ENCODE results near the gene DSCAM.

Gene DSCAM

GRCh38 chr21:40842197-40842552 is 4.8 kb downstream of the DSCAM start:
- Histone ChIP-seq H3K27me3 (ENCODE audit: insufficient read depth, low read length, poor library complexity) (peaks cover 5% of the 10 kb centered on the region), H3K27ac (ENCODE audit: low read depth, low read length) (no peak overlapping the region)
- DNase-seq = no peak

GRCh38 chr21:40841524-40842196 is 5.3 kb downstream of the DSCAM start:
- no peak overlapping the region for H2BK15ac ChIP-seq (replicated peaks; ENCODE audit: low read depth)
- H3K27ac ChIP-seq (ENCODE audit: low read depth, low read length) = no peak overlapping the region
- no peaks in the 10 kb centered on the region for H3K79me1 ChIP-seq (ENCODE audit: low read length)
- H3K18ac ChIP-seq (ENCODE audit: low read length) = peak overlapping the region; percentile 19
- H2AK5ac ChIP-seq (ENCODE audit: low read length) = no peak overlapping the region
- H4K5ac ChIP-seq (ENCODE audit: low read length) = no peak overlapping the region
- H3K79me2 ChIP-seq (ENCODE audit: control insufficient read depth, insufficient read depth, low read length) = no peaks in the 10 kb centered on the region
- DNase-seq = peak; percentile 89
- H3K4me2 ChIP-seq (ENCODE audit: low read length) = peak overlapping the region; percentile 94
- no peak overlapping the region for H2BK120ac ChIP-seq (ENCODE audit: low read depth, low read length)
- peak overlapping the region; percentile 4 for H3K4me3 ChIP-seq (ENCODE audit: low read length)
- no peaks in the 10 kb centered on the region for H3K4me1 ChIP-seq (ENCODE audit: control insufficient read depth, low read depth, low read length)
- no peak overlapping the region for H2BK5ac ChIP-seq (ENCODE audit: low read length)
- peak overlapping the region; percentile 78 for H3K56ac ChIP-seq (ENCODE audit: low read length)
- no peaks in the 10 kb centered on the region for H3K36me3 ChIP-seq (ENCODE audit: control insufficient read depth, insufficient read depth, low read length)
- H3K9ac ChIP-seq (ENCODE audit: low read length) = peak overlapping the region; percentile 56
- no peak overlapping the region for H3K4ac ChIP-seq (ENCODE audit: low read depth, low read length)
- H3K27me3 ChIP-seq (ENCODE audit: insufficient read depth, low read length, poor library complexity) = peaks cover 4% of the 10 kb centered on the region
- H4K8ac ChIP-seq (ENCODE audit: low read depth, low read length) = no peak overlapping the region
- no CpG with 5 or more reads among the region's 39 CpGs for WGBS (ENCODE audit: extremely low coverage, insufficient coverage, low lambda C conversion rate)
- H3K23ac ChIP-seq (ENCODE audit: low read length) = no peak overlapping the region

More at GRCh38 chr21:40842197-40842552, 4.8 kb downstream of the DSCAM start:
- Histone ChIP-seq H3K56ac (ENCODE audit: low read length) (no peak overlapping the region), H3K23ac (ENCODE audit: low read length) (no peak overlapping the region), H3K9ac (ENCODE audit: low read length) (no peak overlapping the region), H4K8ac (ENCODE audit: low read depth, low read length) (no peak overlapping the region), H3K18ac (ENCODE audit: low read length) (no peak overlapping the region), H2BK5ac (ENCODE audit: low read length) (no peak overlapping the region), H3K4ac (ENCODE audit: low read depth, low read length) (no peak overlapping the region), H4K5ac (ENCODE audit: low read length) (no peak overlapping the region), H2BK15ac (replicated peaks; ENCODE audit: low read depth) (no peak overlapping the region), H2BK120ac (ENCODE audit: low read depth, low read length) (no peak overlapping the region), H2AK5ac (ENCODE audit: low read length) (no peak overlapping the region), H3K4me3 (ENCODE audit: low read length) (no peak overlapping the region), H3K79me1 (ENCODE audit: low read length) (no peaks in the 10 kb centered on the region), H3K4me2 (ENCODE audit: low read length) (no peak overlapping the region), H3K79me2 (ENCODE audit: control insufficient read depth, insufficient read depth, low read length) (no peaks in the 10 kb centered on the region), H3K36me3 (ENCODE audit: control insufficient read depth, insufficient read depth, low read length) (no peaks in the 10 kb centered on the region), H3K4me1 (ENCODE audit: control insufficient read depth, low read depth, low read length) (no peaks in the 10 kb centered on the region)
- WGBS (ENCODE audit: extremely low coverage, insufficient coverage, low lambda C conversion rate) = no CpG with 5 or more reads among the region's 11 CpGs

DNA sequence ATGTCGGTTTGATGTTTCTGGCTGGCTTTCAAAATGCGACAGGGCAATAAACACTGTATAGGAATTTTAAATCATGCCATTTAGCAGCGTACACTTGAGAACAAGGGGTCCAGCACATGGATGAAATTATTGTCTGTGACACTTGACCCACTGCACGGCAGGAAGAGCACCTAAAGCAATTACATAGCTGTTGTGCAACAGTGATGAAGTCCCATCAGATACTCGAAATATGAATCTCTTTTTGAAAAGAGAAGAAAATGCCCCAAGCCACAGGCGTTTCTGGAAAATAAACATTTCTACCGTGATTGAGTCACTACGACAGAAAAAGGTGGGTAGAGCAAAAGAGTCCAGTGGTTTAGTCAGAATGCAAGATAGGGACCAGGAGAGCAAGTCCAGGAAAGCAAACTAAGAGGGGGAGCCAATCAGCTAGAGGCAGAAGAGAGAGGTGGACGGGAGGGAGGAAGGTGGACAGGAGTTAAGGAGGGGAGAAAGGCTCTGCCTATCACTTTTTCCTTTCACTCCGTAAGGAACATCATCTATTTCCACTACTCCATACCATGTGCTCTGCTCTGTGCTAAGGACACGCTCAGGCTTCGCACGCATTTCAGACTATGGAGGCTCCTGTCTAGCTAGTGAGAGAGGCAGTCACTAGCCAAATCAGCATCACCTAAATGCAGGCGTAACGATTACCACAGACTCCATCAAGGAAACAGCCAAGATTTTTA is 6.4 kb downstream of the DSCAM start:
- Histone ChIP-seq H3K27me3 (ENCODE audit: insufficient read depth, low read length, poor library complexity) (no peaks in the 10 kb centered on the region), H3K4me1 (ENCODE audit: control insufficient read depth, low read depth, low read length) (no peaks in the 10 kb centered on the region), H3K36me3 (ENCODE audit: control insufficient read depth, insufficient read depth, low read length) (no peaks in the 10 kb centered on the region), H3K18ac (ENCODE audit: low read length) (no peak overlapping the region), H3K79me2 (ENCODE audit: control insufficient read depth, insufficient read depth, low read length) (no peaks in the 10 kb centered on the region), H3K23ac (ENCODE audit: low read length) (no peak overlapping the region), H3K79me1 (ENCODE audit: low read length) (no peaks in the 10 kb centered on the region), H3K4ac (ENCODE audit: low read depth, low read length) (no peak overlapping the region), H3K4me3 (ENCODE audit: low read length) (no peak overlapping the region), H3K4me2 (ENCODE audit: low read length) (no peak overlapping the region), H2BK15ac (replicated peaks; ENCODE audit: low read depth) (no peak overlapping the region), H3K56ac (ENCODE audit: low read length) (no peak overlapping the region), H2BK120ac (ENCODE audit: low read depth, low read length) (no peak overlapping the region), H3K27ac (ENCODE audit: low read depth, low read length) (no peak overlapping the region), H3K9ac (ENCODE audit: low read length) (no peak overlapping the region), H2BK5ac (ENCODE audit: low read length) (no peak overlapping the region), H4K8ac (ENCODE audit: low read depth, low read length) (no peak overlapping the region), H4K5ac (ENCODE audit: low read length) (no peak overlapping the region), H2AK5ac (ENCODE audit: low read length) (no peak overlapping the region)
- DNase-seq = no peak
- no CpG with 5 or more reads among the region's 15 CpGs for WGBS (ENCODE audit: extremely low coverage, insufficient coverage, low lambda C conversion rate)

DNA sequence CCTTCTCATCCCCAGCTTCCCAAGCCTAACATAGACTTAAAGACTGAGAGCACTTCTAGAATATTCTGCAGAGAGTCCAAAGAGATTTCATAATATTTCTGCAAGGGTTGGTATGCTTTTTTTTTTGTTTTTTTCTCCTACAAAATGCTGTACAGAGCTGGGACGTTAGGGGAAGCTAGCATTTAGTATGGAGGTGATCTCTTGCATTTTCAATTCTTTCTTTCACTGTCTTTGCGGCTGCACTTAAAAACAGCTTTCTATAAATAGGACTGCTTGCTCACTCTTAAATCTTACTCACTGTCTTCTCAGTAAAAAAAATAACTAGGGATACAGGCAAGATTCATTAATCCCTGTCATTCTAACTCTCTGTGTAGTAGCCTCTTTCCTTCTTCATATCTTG is 7.4 kb downstream of the DSCAM start:
- Histone ChIP-seq H2BK5ac (ENCODE audit: low read length) (no peak overlapping the region), H3K4ac (ENCODE audit: low read depth, low read length) (no peak overlapping the region), H3K79me1 (ENCODE audit: low read length) (no peaks in the 10 kb centered on the region), H2AK5ac (ENCODE audit: low read length) (no peak overlapping the region), H3K79me2 (ENCODE audit: control insufficient read depth, insufficient read depth, low read length) (no peaks in the 10 kb centered on the region), H3K23ac (ENCODE audit: low read length) (no peak overlapping the region), H4K8ac (ENCODE audit: low read depth, low read length) (no peak overlapping the region), H3K4me1 (ENCODE audit: control insufficient read depth, low read depth, low read length) (no peaks in the 10 kb centered on the region), H3K56ac (ENCODE audit: low read length) (no peak overlapping the region), H3K18ac (ENCODE audit: low read length) (no peak overlapping the region), H2BK15ac (replicated peaks; ENCODE audit: low read depth) (no peak overlapping the region), H3K9ac (ENCODE audit: low read length) (no peak overlapping the region), H4K5ac (ENCODE audit: low read length) (no peak overlapping the region), H2BK120ac (ENCODE audit: low read depth, low read length) (no peak overlapping the region), H3K4me2 (ENCODE audit: low read length) (no peak overlapping the region), H3K4me3 (ENCODE audit: low read length) (no peak overlapping the region), H3K27me3 (ENCODE audit: insufficient read depth, low read length, poor library complexity) (no peaks in the 10 kb centered on the region), H3K27ac (ENCODE audit: low read depth, low read length) (no peak overlapping the region), H3K36me3 (ENCODE audit: control insufficient read depth, insufficient read depth, low read length) (no peaks in the 10 kb centered on the region)
- no CpG with 5 or more reads among the region's 2 CpGs for WGBS (ENCODE audit: extremely low coverage, insufficient coverage, low lambda C conversion rate)
- DNase-seq = no peak

DNA sequence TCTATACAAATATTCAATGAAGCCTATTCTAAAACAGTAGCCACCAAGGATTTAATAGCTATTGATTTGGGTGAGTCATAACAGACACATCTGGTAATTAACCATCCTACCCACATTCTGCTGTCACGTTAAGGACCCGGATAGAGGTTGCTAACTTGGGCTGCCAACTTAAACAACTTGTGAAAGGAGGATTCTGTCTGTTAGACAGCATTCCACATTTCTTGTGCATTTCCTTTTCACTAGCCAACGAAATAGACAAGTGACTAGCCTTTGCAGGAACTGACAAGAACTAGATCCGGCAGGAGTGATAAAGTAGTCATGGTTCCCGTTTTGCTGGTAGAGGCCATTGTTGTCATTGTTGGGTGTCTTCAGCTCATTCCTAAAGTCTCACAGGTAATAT is 9.5 kb downstream of the DSCAM start:
- H3K79me1 ChIP-seq (ENCODE audit: low read length) = no peaks in the 10 kb centered on the region
- no peaks in the 10 kb centered on the region for H3K4me1 ChIP-seq (ENCODE audit: control insufficient read depth, low read depth, low read length)
- H3K56ac ChIP-seq (ENCODE audit: low read length) = no peak overlapping the region
- no peak overlapping the region for H2AK5ac ChIP-seq (ENCODE audit: low read length)
- no peak overlapping the region for H3K9ac ChIP-seq (ENCODE audit: low read length)
- H3K18ac ChIP-seq (ENCODE audit: low read length) = no peak overlapping the region
- no peak for DNase-seq
- H4K5ac ChIP-seq (ENCODE audit: low read length) = no peak overlapping the region
- H4K8ac ChIP-seq (ENCODE audit: low read depth, low read length) = no peak overlapping the region
- H3K4ac ChIP-seq (ENCODE audit: low read depth, low read length) = no peak overlapping the region
- no peak overlapping the region for H3K4me3 ChIP-seq (ENCODE audit: low read length)
- no peak overlapping the region for H3K27ac ChIP-seq (ENCODE audit: low read depth, low read length)
- no peaks in the 10 kb centered on the region for H3K36me3 ChIP-seq (ENCODE audit: control insufficient read depth, insufficient read depth, low read length)
- H3K27me3 ChIP-seq (ENCODE audit: insufficient read depth, low read length, poor library complexity) = no peaks in the 10 kb centered on the region
- no peak overlapping the region for H2BK5ac ChIP-seq (ENCODE audit: low read length)
- no CpG with 5 or more reads among the region's 5 CpGs for WGBS (ENCODE audit: extremely low coverage, insufficient coverage, low lambda C conversion rate)
- no peak overlapping the region for H2BK120ac ChIP-seq (ENCODE audit: low read depth, low read length)
- H3K79me2 ChIP-seq (ENCODE audit: control insufficient read depth, insufficient read depth, low read length) = no peaks in the 10 kb centered on the region
- no peak overlapping the region for H2BK15ac ChIP-seq (replicated peaks; ENCODE audit: low read depth)
- H3K23ac ChIP-seq (ENCODE audit: low read length) = no peak overlapping the region
- H3K4me2 ChIP-seq (ENCODE audit: low read length) = no peak overlapping the region
